Mesothelial cell of epicardium (in vitro differentiated cells): ENCODE measurements around the gene FLNB. TPM values are rescaled to one million over a fixed set of nuclear protein-coding genes. Genes with fewer than 3 reads are reported as not detected.

Experiments
- DNase-seq, 2 experiments: peaks; one replicate each; pipeline ENCODE4 v3.0.0; 2021; ENCODE audit warnings: low spot score in 2 of 2; ENCODE audit not compliant: unreplicated experiment in 2 of 2
- H3K27ac Mint-ChIP-seq: 2 replicates; pipeline ENCODE4 v1.8.0; 2021; ENCODE audit warnings: mixed read lengths
- H3K27me3 Mint-ChIP-seq: 2 replicates; pipeline ENCODE4 v1.8.0; 2021; ENCODE audit warnings: low read depth, mixed read lengths
- H3K36me3 Mint-ChIP-seq: 2 replicates; pipeline ENCODE4 v1.8.0; 2021; ENCODE audit warnings: mixed read lengths
- H3K4me1 Mint-ChIP-seq: 2 replicates; pipeline ENCODE4 v1.8.0; 2021; ENCODE audit warnings: mixed read lengths
- H3K4me3 Mint-ChIP-seq: 2 replicates; pipeline ENCODE4 v1.8.0; 2021; ENCODE audit warnings: mild to moderate bottlenecking, moderate library complexity, mixed read lengths
- H3K9me3 Mint-ChIP-seq: 2 replicates; pipeline ENCODE4 v1.8.0; 2021; ENCODE audit warnings: mixed read lengths
- total RNA-seq: library from RNA; stranded (reverse); gene quantifications from 3 replicates; pipeline ENCODE4 v1.2.1, GENCODE V29; 2021
- TF ChIP-seq, protein P1 (sequence below): fragments of 200-600 bp; sonication (generic); IDR thresholded peaks from one replicate; pipeline ENCODE4 v1.5.0; 2021; ENCODE audit warnings: antibody characterized with exemption; ENCODE audit not compliant: unreplicated experiment

FLNB gene
- total RNA-seq, 1 donor from 2014 or later: 190 TPM

DNA sequence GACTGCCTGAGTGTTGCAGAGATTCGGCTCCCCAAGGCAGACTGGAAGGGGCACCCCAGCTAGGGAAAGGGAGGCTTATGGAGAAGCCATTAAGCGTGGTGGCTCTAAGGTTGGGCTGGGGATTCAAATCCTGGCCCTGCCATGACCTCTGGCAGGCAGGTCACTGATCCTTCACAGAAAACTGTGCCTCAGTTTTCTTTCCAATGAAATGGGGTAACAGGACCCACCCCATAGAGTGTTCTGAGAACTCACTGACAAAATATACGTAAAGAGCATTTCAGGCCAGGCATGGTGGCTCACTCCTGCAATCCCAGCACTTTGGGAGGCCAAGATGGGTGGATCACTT lies 167.9 kb downstream of the FLNB start:
- H3K27ac Mint-ChIP-seq: peak overlapping the region; percentile 86
- TF ChIP-seq, protein P1, sequence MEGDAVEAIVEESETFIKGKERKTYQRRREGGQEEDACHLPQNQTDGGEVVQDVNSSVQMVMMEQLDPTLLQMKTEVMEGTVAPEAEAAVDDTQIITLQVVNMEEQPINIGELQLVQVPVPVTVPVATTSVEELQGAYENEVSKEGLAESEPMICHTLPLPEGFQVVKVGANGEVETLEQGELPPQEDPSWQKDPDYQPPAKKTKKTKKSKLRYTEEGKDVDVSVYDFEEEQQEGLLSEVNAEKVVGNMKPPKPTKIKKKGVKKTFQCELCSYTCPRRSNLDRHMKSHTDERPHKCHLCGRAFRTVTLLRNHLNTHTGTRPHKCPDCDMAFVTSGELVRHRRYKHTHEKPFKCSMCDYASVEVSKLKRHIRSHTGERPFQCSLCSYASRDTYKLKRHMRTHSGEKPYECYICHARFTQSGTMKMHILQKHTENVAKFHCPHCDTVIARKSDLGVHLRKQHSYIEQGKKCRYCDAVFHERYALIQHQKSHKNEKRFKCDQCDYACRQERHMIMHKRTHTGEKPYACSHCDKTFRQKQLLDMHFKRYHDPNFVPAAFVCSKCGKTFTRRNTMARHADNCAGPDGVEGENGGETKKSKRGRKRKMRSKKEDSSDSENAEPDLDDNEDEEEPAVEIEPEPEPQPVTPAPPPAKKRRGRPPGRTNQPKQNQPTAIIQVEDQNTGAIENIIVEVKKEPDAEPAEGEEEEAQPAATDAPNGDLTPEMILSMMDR: no peak
- peaks cover 16% of the 10 kb centered on the region for H3K4me1 Mint-ChIP-seq
- H3K4me3 Mint-ChIP-seq: no peak overlapping the region
- no peaks in the 10 kb centered on the region for H3K9me3 Mint-ChIP-seq
- peaks cover 3% of the 10 kb centered on the region for H3K27me3 Mint-ChIP-seq
- H3K36me3 Mint-ChIP-seq: peaks cover 5% of the 10 kb centered on the region
- no peak for DNase-seq

DNA sequence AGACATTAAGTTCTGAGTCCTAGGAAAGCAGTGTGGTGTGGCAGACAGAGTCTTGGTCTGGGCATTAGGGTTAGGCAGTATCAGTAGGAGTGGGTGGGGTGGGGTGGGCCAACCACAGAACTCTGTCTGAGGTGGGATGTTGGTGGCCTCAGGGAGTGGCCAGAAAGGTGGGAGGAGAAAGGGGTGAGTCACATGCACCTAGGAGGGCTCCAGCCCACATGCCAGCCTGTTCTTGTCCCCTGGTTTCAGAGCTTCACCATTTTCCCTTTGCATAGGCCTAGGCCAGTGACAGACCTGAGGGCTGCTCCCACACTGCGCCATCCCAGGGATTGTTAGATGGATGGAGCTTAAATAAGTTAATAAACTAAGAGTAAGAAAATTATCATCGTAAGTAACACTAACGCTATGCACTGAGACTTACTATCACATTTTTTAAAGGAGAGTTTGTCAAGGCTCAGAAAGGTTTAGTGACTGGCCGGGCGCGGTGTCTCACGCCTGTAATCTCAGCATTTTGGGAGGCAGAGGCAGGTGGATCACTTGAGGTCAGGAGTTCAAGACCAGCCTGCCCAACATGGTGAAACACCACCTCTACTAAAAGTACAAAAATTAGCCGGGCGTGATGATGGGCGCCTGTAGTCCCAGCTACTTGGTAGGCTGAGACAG lies 168.7 kb downstream of the FLNB start:
- Mint-ChIP-seq H3K27ac (no peak overlapping the region), H3K4me3 (peak overlapping the region; percentile 68), H3K4me1 (peaks cover 16% of the 10 kb centered on the region), H3K27me3 (peaks cover 10% of the 10 kb centered on the region), H3K36me3 (peaks cover 2% of the 10 kb centered on the region), H3K9me3 (no peaks in the 10 kb centered on the region)
- TF ChIP-seq, protein P1: no peak
- no peak for DNase-seq

DNA sequence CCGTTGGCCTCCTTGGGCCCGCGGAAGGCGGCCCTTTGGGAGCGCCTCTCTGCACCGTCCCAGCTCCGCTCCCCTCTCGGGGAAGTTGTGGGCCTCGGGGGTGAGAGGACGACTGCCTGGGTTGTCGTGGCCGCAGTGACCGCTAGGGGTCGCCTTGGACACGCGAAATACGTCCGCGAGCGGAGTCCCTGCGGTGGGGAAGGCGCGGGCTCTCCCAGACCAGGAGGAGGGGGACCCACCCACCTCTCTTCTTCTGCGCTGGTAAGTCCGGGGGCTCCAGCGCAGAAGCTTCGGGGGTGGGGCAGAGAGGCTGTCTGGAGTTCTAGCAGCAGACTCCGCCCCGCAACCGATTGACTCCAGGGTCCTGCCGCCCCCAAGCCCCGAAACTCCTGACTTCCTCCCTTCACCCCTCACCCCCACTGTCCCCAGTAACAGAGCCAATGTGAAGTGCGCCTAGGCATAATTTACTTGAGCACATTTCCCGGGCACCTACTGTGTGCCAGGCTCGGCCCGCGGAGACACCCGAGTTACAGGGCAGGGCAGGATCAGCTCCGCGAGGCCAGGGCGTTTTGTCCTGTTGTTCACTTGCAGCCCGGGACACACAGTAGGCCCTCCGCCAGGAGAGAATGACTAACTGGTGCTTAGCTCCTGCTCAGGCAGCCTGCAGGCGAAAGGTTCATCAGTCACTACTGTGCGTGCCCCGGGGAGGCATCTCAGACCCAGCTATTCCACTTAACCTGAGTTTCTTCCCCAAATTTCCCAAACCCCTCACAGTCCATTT lies 169.7 kb downstream of the FLNB start:
- Mint-ChIP-seq H3K4me1 (peaks cover 16% of the 10 kb centered on the region), H3K4me3 (peak overlapping the region; percentile 68), H3K36me3 (peaks cover 2% of the 10 kb centered on the region), H3K27me3 (peaks cover 10% of the 10 kb centered on the region), H3K9me3 (no peaks in the 10 kb centered on the region), H3K27ac (no peak overlapping the region)
- TF ChIP-seq, protein P1: peak; percentile 95
- peak; percentile 89 to 98 for DNase-seq

DNA sequence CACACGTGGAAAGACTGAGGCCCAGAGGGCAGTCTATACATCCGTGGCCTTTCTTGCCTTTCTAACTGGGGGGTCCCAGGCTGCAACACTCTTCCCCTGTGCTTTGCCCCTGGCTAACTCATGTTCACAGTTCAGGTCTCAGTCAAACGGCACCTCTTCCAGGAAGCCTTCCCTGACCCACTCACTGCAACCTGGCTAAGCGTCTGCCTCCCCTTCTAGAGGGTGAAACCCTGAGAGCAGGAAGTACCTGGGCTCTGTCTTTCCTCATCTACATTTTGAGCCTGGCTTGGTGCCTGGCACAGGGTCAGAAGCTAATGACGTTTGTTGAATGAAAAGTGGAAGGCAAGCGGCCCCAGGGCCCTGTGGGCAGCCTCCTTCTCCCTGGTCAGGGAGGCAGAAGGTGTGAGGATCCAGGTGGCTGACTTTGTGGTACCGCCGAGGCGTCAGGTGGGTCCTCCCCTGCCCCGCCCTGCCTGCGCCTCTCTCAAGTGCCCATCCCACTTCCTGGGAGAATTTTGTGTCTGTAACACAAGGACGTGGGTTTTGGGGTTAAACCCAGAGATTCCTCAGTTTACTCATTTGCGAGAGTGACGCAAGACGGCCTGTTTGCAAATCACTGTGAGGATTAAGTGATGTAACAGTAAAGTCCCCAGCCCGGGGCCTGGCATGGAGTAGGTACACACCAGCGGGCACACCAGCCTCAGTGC lies 170.5 kb downstream of the FLNB start:
- H3K27ac Mint-ChIP-seq: no peak overlapping the region
- no peaks in the 10 kb centered on the region for H3K9me3 Mint-ChIP-seq
- no peak for DNase-seq
- peak overlapping the region; percentile 68 for H3K4me3 Mint-ChIP-seq
- TF ChIP-seq, protein P1: no peak
- H3K4me1 Mint-ChIP-seq: peaks cover 16% of the 10 kb centered on the region
- peaks cover 13% of the 10 kb centered on the region for H3K27me3 Mint-ChIP-seq
- H3K36me3 Mint-ChIP-seq: no peaks in the 10 kb centered on the region

DNA sequence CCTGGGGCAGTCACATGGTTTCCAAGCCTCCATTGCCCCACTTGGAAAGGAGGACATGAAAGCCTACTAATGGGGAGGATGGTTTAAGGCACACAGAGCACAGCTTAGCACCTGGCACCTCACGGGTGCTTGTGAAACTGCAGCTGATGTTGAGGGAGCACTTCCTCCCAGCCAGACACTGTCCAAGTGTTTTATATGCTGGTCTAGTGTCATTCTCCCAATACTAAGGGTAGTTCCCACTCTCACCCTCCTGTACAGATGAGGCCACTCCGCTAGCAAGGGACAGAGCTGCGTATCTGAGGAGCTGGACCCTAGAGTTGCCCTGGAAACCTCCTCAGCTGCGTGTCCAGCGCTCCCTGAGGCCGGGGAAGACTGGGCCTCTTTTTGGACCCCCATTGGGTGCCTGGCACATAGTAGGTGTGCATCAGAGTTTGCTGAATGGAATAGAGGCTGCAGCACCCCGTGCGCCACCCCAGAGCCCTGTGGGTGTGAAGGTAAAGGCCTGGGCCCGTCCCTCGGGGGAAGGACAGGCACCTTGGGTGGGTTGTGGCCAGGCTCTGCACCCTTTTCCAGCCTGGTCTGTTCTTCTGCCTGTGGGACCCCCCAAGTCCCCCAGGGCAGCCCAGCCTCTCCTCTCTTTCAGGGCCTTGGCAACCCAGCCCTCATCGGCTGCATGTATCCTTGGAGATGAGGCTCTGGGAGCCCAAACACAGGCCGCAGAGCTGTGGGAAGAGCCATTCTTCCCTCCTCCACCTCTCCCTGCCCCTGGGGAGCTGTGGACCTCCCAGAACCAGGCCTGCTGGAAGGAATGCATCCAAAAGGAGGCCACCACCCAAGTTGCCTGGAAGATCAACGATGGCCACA lies 171.2 kb downstream of the FLNB start:
- H3K4me1 Mint-ChIP-seq: peaks cover 13% of the 10 kb centered on the region
- no peaks in the 10 kb centered on the region for H3K9me3 Mint-ChIP-seq
- peaks cover 14% of the 10 kb centered on the region for H3K27me3 Mint-ChIP-seq
- H3K36me3 Mint-ChIP-seq: no peaks in the 10 kb centered on the region
- H3K27ac Mint-ChIP-seq: no peak overlapping the region
- H3K4me3 Mint-ChIP-seq: no peak overlapping the region
- no peak for DNase-seq
- TF ChIP-seq, protein P1: no peak
